Stimulated activated CD4-positive, alpha-beta T cell treated with anti-CD3 and anti-CD28 coated beads, Interleukin-15, amount 100 ng/mL, for 48 hours (primary cell): ENCODE results near the gene AVL9.
"Not testable (repeated sequence)": the region's sequence is repeated elsewhere in the genome, so short reads cannot be mapped to it uniquely, and the experiment has no call there.

ENCODE experiments used
- DNase-seq, 2 donors: peaks; one replicate each; pipeline ENCODE4 v3.0.0-alpha.2; 2020; ENCODE audit warnings: low read depth in 2 of 2

AVL9 gene

DNA sequence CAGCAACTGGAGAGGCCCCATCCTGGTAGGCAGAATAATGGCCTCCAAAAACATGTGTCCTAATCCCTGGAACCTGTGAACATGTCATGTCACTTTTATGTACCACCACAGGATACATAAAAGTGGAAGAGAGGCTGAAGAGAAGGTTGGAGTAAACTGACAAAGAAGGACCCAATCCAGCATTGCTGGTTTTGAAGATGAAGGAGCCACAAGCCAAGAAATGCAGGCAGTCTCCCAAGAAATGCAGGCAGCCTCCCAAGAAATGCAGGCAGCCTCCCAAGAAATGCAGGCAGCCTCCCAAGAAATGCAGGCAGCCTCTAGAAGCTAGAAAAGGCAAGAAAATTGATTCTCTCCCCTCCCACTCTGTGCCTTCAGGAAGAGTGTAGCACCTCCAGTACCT, 142.3 kb downstream of the AVL9 start:
- DNase-seq = not testable (repeated sequence)
